HEK293 (cell line): ENCODE measurements around the gene HPD.

ENCODE experiments used
- CTCF ChIA-PET: fragments of 350-600 bp; formaldehyde crosslinking; extraction: SDS; loops from one replicate; lab custom pipeline; 2021; ENCODE audit warnings: antibody characterized with exemption; lab: Yijun Ruan, JAX
- POLR2A ChIA-PET: fragments of 300-600 bp; formaldehyde crosslinking; extraction: SDS; loops from one replicate; lab custom pipeline; 2020; ENCODE audit warnings: antibody characterized with exemption, inconsistent platforms; lab: Yijun Ruan, JAX
- H3K27ac ChIP-seq: fragments of 200-500 bp; sonication (Bioruptor generic); 2 replicates; pipeline ENCODE4 v1.5.1; 2014; ENCODE audit warnings: low read depth, low read length, control low read depth, inconsistent platforms; ENCODE audit errors: extremely low read depth
- H3K36me3 ChIP-seq, 2 experiments: fragments of 200-500 bp in 1 of 2; sonication (Bioruptor generic) in 1 of 2; 1 replicate in 1 of 2; 2 replicates in 1 of 2; pipeline ENCODE4 v1.5.1; 2014 to 2017; ENCODE audit warnings: inconsistent platforms in 2 of 2, low read length in 2 of 2; ENCODE audit not compliant: control insufficient read depth in 2 of 2, insufficient read depth in 1 of 2
- H3K4me1 ChIP-seq: fragments of 200-500 bp; sonication (Bioruptor generic); 2 replicates; pipeline ENCODE4 v1.5.1; 2014; ENCODE audit warnings: mild to moderate bottlenecking, low read length, inconsistent platforms; ENCODE audit not compliant: control insufficient read depth, insufficient read depth
- H3K4me3 ChIP-seq: 2 replicates; pipeline ENCODE4 v1.5.1; 2011; ENCODE audit warnings: low read depth, mild to moderate bottlenecking, control low read depth, low read length, moderate library complexity
- H3K9me3 ChIP-seq: fragments of 200-500 bp; sonication (Bioruptor generic); 2 replicates; pipeline ENCODE4 v1.5.1; 2014; ENCODE audit warnings: low read depth, low read length, inconsistent platforms; ENCODE audit not compliant: control insufficient read depth, insufficient read depth
- BCL11A ChIP-seq: fragments of 450-650 bp; formaldehyde crosslinking; IDR thresholded peaks from 2 replicates; pipeline ENCODE4 v1.5.1; 2016; ENCODE audit warnings: low read depth, missing biosample characterization, missing genetic modification characterization
- EGR2 ChIP-seq: fragments of 450-650 bp; formaldehyde crosslinking; IDR thresholded peaks from 2 replicates; pipeline ENCODE4 v1.5.1; 2016; ENCODE audit warnings: low read depth, missing biosample characterization, missing genetic modification characterization
- GLIS1 ChIP-seq: fragments of 450-650 bp; formaldehyde crosslinking; IDR thresholded peaks from 2 replicates; pipeline ENCODE4 v1.5.1; 2016; ENCODE audit warnings: missing biosample characterization, missing genetic modification characterization
- GLIS2 ChIP-seq: fragments of 450-650 bp; formaldehyde crosslinking; IDR thresholded peaks from 2 replicates; pipeline ENCODE4 v1.5.1; 2016; ENCODE audit warnings: missing biosample characterization, missing genetic modification characterization
- IKZF3 ChIP-seq: fragments of 450-650 bp; IDR thresholded peaks from 2 replicates; pipeline ENCODE4 v1.5.0; 2018; ENCODE audit warnings: missing biosample characterization, mild to moderate bottlenecking, missing genetic modification characterization, moderate library complexity
- KLF1 ChIP-seq: fragments of 450-650 bp; formaldehyde crosslinking; IDR thresholded peaks from 2 replicates; pipeline ENCODE4 v1.5.1; 2016; ENCODE audit warnings: missing biosample characterization, missing genetic modification characterization
- KLF7 ChIP-seq: fragments of 450-650 bp; formaldehyde crosslinking; IDR thresholded peaks from 2 replicates; pipeline ENCODE4 v1.5.1; 2016; ENCODE audit warnings: missing biosample characterization, missing genetic modification characterization, borderline replicate concordance
- KLF8 ChIP-seq: fragments of 450-650 bp; formaldehyde crosslinking; IDR thresholded peaks from 2 replicates; pipeline ENCODE4 v1.5.1; 2016; ENCODE audit warnings: missing biosample characterization, missing genetic modification characterization
- OSR2 ChIP-seq: fragments of 450-650 bp; formaldehyde crosslinking; IDR thresholded peaks from 2 replicates; pipeline ENCODE4 v1.5.1; 2016; ENCODE audit warnings: missing biosample characterization, missing genetic modification characterization
- SP2 ChIP-seq: fragments of 450-650 bp; formaldehyde crosslinking; IDR thresholded peaks from 2 replicates; pipeline ENCODE4 v1.5.1; 2016; ENCODE audit warnings: missing biosample characterization, missing genetic modification characterization
- SP3 ChIP-seq: fragments of 450-650 bp; formaldehyde crosslinking; IDR thresholded peaks from 2 replicates; pipeline ENCODE4 v1.5.1; 2016; ENCODE audit warnings: missing biosample characterization, missing genetic modification characterization
- WT1 ChIP-seq: fragments of 450-650 bp; formaldehyde crosslinking; IDR thresholded peaks from 2 replicates; pipeline ENCODE4 v1.5.1; 2016; ENCODE audit warnings: missing biosample characterization, missing genetic modification characterization
- YY1 ChIP-seq: fragments of 450-650 bp; formaldehyde crosslinking; IDR thresholded peaks from 2 replicates; pipeline ENCODE4 v1.5.1; 2018; ENCODE audit warnings: missing biosample characterization, missing genetic modification characterization
- ZBTB8A ChIP-seq: fragments of 450-650 bp; formaldehyde crosslinking; IDR thresholded peaks from 2 replicates; pipeline ENCODE4 v1.5.1; 2016; ENCODE audit warnings: missing biosample characterization, missing genetic modification characterization
- ZEB2 ChIP-seq: fragments of 450-650 bp; formaldehyde crosslinking; IDR thresholded peaks from 2 replicates; pipeline ENCODE4 v1.5.1; 2016; ENCODE audit warnings: missing biosample characterization, missing genetic modification characterization
- ZNF23 ChIP-seq: fragments of 450-650 bp; formaldehyde crosslinking; IDR thresholded peaks from 2 replicates; pipeline ENCODE4 v1.5.1; 2016; ENCODE audit warnings: missing biosample characterization, missing genetic modification characterization, borderline replicate concordance
- ZNF311 ChIP-seq: fragments of 450-650 bp; formaldehyde crosslinking; IDR thresholded peaks from 2 replicates; pipeline ENCODE4 v1.5.1; 2017; ENCODE audit warnings: missing biosample characterization, missing genetic modification characterization, borderline replicate concordance
- ZNF335 ChIP-seq: fragments of 450-650 bp; formaldehyde crosslinking; conservative IDR thresholded peaks from 2 replicates; pipeline ENCODE4 v1.5.1; 2016; ENCODE audit warnings: missing biosample characterization, missing genetic modification characterization
- ZNF558 ChIP-seq: fragments of 450-650 bp; formaldehyde crosslinking; IDR thresholded peaks from 2 replicates; pipeline ENCODE4 v1.5.1; 2016; ENCODE audit warnings: missing biosample characterization, missing genetic modification characterization
- ZNF660 ChIP-seq: fragments of 450-650 bp; IDR thresholded peaks from 2 replicates; pipeline ENCODE4 v1.5.1; 2018; ENCODE audit warnings: missing biosample characterization, mild to moderate bottlenecking, missing genetic modification characterization
- ZNF76 ChIP-seq: fragments of 450-650 bp; formaldehyde crosslinking; IDR thresholded peaks from 2 replicates; pipeline ENCODE4; 2016; ENCODE audit warnings: low read depth, missing biosample characterization, missing genetic modification characterization, borderline replicate concordance
- ZNF776 ChIP-seq: fragments of 450-650 bp; formaldehyde crosslinking; IDR thresholded peaks from 2 replicates; pipeline ENCODE4 v1.5.0; 2017; ENCODE audit warnings: missing biosample characterization, missing genetic modification characterization, borderline replicate concordance
- ZSCAN30 ChIP-seq: fragments of 450-650 bp; IDR thresholded peaks from 2 replicates; pipeline ENCODE4 v1.5.1; 2018; ENCODE audit warnings: missing biosample characterization, mild to moderate bottlenecking, missing genetic modification characterization, moderate library complexity
- TF ChIP-seq, protein P1 (sequence below): fragments of 450-650 bp; formaldehyde crosslinking; IDR thresholded peaks from 2 replicates; pipeline ENCODE4 v1.5.1; 2017; ENCODE audit warnings: missing biosample characterization, missing genetic modification characterization
- TF ChIP-seq, protein P2 (sequence below): fragments of 450-650 bp; IDR thresholded peaks from 2 replicates; pipeline ENCODE4 v1.5.1; 2018; ENCODE audit warnings: missing biosample characterization, missing genetic modification characterization
- TF ChIP-seq, protein P3 (sequence below): fragments of 450-650 bp; formaldehyde crosslinking; IDR thresholded peaks from 2 replicates; pipeline ENCODE4 v1.5.1; 2016; ENCODE audit warnings: missing biosample characterization, missing genetic modification characterization, borderline replicate concordance

HPD gene

DNA sequence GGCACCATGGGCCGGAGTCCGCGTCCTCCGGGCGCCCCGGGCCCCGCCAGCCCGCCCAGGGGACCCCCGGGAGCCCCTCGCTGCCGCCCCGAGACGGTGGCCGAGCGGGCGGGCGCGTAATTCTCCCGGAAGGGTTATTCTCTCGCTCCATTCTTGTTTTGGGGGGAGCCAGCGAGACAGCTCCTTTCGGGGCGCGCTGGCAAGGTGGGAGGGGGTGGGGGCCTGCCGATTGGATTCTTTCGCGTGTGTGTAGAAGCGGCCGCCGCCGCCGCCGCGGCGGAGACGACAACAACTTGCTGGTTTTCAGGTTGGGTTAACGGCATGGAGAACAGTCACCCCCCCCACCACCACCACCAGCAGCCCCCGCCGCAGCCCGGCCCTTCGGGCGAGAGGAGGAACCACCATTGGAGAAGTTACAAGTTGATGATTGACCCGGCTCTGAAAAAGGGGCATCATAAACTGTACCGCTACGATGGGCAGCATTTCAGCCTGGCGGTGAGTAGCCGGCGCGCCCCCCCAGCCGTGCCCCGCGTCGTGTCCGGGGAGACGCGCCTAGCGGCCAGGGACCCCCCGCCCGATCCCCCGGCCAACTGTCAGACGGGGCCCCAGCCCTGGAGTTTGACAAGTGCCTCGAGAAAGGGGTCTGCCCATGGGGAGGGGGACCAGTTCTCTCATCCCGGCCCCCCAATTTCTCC, 54.1 kb downstream of the HPD start (continued):
- TF ChIP-seq ZBTB8A (tag by site-specific recombination) (peak; percentile 71), ZNF23 (tag by site-specific recombination) (no peak), ZNF311 (tag by site-specific recombination) (no peak), BCL11A (no peak), ZNF335 (tag by site-specific recombination) (peak; percentile 60), ZNF660 (0 out of 2 replicates have a peak, but pooled peaks have one; percentile 28), GLIS1 (tag by site-specific recombination) (0 out of 2 replicates have a peak, but pooled peaks have one; percentile 7), YY1 (tag by site-specific recombination) (peak; percentile 23; the same call in 1 of the 2 replicates), KLF7 (tag by site-specific recombination) (no peak), GLIS2 (peak; percentile 89)
- TF ChIP-seq, protein P1, sequence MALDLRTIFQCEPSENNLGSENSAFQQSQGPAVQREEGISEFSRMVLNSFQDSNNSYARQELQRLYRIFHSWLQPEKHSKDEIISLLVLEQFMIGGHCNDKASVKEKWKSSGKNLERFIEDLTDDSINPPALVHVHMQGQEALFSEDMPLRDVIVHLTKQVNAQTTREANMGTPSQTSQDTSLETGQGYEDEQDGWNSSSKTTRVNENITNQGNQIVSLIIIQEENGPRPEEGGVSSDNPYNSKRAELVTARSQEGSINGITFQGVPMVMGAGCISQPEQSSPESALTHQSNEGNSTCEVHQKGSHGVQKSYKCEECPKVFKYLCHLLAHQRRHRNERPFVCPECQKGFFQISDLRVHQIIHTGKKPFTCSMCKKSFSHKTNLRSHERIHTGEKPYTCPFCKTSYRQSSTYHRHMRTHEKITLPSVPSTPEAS (tag by site-specific recombination) = peak; percentile 28; the same call in 1 of the 2 replicates

DNA sequence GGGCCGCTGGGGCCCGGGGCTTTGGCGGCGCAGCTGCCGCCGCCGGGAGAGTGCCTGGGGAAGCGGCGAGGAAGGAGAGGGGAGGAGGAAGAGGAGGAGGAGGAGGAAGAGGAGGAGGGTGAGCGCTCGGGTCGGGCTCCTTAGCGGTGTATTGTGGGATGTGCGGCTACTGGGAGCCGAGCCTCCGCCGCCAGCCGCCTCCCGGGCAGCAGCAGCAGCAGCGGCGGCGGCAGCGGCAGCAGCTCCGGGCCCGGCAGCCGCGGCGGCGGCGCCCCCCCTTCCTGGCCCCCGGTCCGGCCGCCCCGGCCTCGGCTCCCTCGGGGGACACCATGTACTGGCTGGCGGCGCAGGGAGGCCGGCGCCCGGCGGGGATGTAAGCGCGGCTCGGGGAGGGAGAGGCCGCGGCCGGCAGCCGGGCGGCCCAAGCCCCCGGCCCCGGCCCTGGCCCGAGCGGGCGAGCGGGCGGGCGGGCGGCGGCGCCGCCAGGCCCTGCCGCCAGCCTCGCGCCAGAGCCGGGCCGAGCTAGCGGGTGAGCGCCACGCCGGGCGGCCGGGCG, 54.7 kb downstream of the HPD start, which contains the start of gene SETD1B:
Gene SETD1B (plus strand): TSS at position 149 of the 556 bp plus-strand sequence. CDS start 729 bp downstream, outside the sequence.
- Histone ChIP-seq H3K36me3 (peaks cover 4 to 26% of the 10 kb centered on the region in 2 experiments; a peak in 2 of 3 replicates), H3K4me3 (peak within 1 kb of the TSS; percentile 71), H3K27ac (peak within 1 kb of the TSS; percentile 100), H3K9me3 (no peaks in the 10 kb centered on the region), H3K4me1 (peaks cover 10% of the 10 kb centered on the region)
- ChIA-PET POLR2A (interaction anchor here (0.5 to 2.1 kb wide), 3 partner anchors 10 to 35 kb away, joined by 5 to 18 read pairs (median 5); partner anchors contain the start of gene RHOF), CTCF (interaction anchor here (4.4 to 15.1 kb wide), 2 partner anchors 8 to 9 kb away, joined by 23 to 393 read pairs; partner anchors contain the start of gene RHOF)
- TF ChIP-seq EGR2 (tag by site-specific recombination) = 0 out of 2 replicates have a peak, but pooled peaks have one; percentile 13
- TF ChIP-seq, protein P2, sequence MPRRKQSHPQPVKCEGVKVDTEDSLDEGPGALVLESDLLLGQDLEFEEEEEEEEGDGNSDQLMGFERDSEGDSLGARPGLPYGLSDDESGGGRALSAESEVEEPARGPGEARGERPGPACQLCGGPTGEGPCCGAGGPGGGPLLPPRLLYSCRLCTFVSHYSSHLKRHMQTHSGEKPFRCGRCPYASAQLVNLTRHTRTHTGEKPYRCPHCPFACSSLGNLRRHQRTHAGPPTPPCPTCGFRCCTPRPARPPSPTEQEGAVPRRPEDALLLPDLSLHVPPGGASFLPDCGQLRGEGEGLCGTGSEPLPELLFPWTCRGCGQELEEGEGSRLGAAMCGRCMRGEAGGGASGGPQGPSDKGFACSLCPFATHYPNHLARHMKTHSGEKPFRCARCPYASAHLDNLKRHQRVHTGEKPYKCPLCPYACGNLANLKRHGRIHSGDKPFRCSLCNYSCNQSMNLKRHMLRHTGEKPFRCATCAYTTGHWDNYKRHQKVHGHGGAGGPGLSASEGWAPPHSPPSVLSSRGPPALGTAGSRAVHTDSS (tag by site-specific recombination) = peak; percentile 97
- no peak for TF ChIP-seq KLF1
- TF ChIP-seq ZNF776 (tag by site-specific recombination) = no peak
- TF ChIP-seq SP2 = peak; percentile 12; the same call in 1 of the 2 replicates
- TF ChIP-seq SP3 (tag by site-specific recombination) = peak; percentile 28; the same call in 1 of the 2 replicates
- no peak for TF ChIP-seq WT1 (tag by site-specific recombination)
- TF ChIP-seq, protein P3, sequence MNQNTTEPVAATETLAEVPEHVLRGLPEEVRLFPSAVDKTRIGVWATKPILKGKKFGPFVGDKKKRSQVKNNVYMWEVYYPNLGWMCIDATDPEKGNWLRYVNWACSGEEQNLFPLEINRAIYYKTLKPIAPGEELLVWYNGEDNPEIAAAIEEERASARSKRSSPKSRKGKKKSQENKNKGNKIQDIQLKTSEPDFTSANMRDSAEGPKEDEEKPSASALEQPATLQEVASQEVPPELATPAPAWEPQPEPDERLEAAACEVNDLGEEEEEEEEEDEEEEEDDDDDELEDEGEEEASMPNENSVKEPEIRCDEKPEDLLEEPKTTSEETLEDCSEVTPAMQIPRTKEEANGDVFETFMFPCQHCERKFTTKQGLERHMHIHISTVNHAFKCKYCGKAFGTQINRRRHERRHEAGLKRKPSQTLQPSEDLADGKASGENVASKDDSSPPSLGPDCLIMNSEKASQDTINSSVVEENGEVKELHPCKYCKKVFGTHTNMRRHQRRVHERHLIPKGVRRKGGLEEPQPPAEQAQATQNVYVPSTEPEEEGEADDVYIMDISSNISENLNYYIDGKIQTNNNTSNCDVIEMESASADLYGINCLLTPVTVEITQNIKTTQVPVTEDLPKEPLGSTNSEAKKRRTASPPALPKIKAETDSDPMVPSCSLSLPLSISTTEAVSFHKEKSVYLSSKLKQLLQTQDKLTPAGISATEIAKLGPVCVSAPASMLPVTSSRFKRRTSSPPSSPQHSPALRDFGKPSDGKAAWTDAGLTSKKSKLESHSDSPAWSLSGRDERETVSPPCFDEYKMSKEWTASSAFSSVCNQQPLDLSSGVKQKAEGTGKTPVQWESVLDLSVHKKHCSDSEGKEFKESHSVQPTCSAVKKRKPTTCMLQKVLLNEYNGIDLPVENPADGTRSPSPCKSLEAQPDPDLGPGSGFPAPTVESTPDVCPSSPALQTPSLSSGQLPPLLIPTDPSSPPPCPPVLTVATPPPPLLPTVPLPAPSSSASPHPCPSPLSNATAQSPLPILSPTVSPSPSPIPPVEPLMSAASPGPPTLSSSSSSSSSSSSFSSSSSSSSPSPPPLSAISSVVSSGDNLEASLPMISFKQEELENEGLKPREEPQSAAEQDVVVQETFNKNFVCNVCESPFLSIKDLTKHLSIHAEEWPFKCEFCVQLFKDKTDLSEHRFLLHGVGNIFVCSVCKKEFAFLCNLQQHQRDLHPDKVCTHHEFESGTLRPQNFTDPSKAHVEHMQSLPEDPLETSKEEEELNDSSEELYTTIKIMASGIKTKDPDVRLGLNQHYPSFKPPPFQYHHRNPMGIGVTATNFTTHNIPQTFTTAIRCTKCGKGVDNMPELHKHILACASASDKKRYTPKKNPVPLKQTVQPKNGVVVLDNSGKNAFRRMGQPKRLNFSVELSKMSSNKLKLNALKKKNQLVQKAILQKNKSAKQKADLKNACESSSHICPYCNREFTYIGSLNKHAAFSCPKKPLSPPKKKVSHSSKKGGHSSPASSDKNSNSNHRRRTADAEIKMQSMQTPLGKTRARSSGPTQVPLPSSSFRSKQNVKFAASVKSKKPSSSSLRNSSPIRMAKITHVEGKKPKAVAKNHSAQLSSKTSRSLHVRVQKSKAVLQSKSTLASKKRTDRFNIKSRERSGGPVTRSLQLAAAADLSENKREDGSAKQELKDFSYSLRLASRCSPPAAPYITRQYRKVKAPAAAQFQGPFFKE (tag by site-specific recombination) = no peak
- TF ChIP-seq ZNF76 (tag by site-specific recombination) = peak; percentile 85; the same call in 1 of the 2 replicates
- no peak for TF ChIP-seq ZEB2 (tag by site-specific recombination)
- peak; percentile 43; the same call in 1 of the 2 replicates for TF ChIP-seq KLF8 (tag by site-specific recombination)
- peak; percentile 25; the same call in 1 of the 2 replicates for TF ChIP-seq ZSCAN30 (tag by site-specific recombination)
- TF ChIP-seq OSR2 = peak; percentile 67
- TF ChIP-seq ZNF558 (tag by site-specific recombination) = no peak
- peak; percentile 43 for TF ChIP-seq IKZF3 (tag by site-specific recombination)
